Trophoblast cell (in vitro differentiated cells and primary cell): ENCODE data around the gene TNS1.
A peak's percentile ranks its signal among the peaks of the same experiment; 100 is the strongest.

ENCODE experiments used
- DNase-seq, 2 donors: peaks; one replicate each; pipeline ENCODE4 v3.0.0-alpha.2; 2016
- H2AFZ ChIP-seq: 2 replicates; pipeline ENCODE4 v1.6.1; 2013; ENCODE audit warnings: low read length, moderate library complexity, mild to moderate bottlenecking; ENCODE audit not compliant: insufficient read depth, poor library complexity
- H2AK5ac ChIP-seq: 2 replicates; pipeline ENCODE4 v1.6.1; 2013; ENCODE audit warnings: mild to moderate bottlenecking, low read length
- H2BK120ac ChIP-seq: 2 replicates; pipeline ENCODE4 v1.6.1; 2013; ENCODE audit warnings: low read length, mild to moderate bottlenecking, moderate library complexity; ENCODE audit not compliant: insufficient read depth, poor library complexity
- H2BK12ac ChIP-seq: 2 replicates; pipeline ENCODE4 v1.6.1; 2013; ENCODE audit warnings: mild to moderate bottlenecking, low read length, moderate library complexity
- H2BK5ac ChIP-seq: 2 replicates; pipeline ENCODE4 v1.6.1; 2013; ENCODE audit warnings: low read length, low read depth, moderate library complexity, mild to moderate bottlenecking; ENCODE audit not compliant: poor library complexity
- H3K14ac ChIP-seq: 2 replicates; pipeline ENCODE4 v1.6.1; 2013; ENCODE audit warnings: mild to moderate bottlenecking, low read length
- H3K18ac ChIP-seq: 2 replicates; pipeline ENCODE4 v1.6.1; 2013; ENCODE audit warnings: mild to moderate bottlenecking, low read length
- H3K23ac ChIP-seq: 2 replicates; pipeline ENCODE4 v1.6.1; 2013; ENCODE audit warnings: low read length
- H3K27ac ChIP-seq: 2 replicates; pipeline ENCODE4 v1.5.1; 2013; ENCODE audit warnings: low read depth, mild to moderate bottlenecking, inconsistent platforms, low read length, moderate library complexity
- H3K27me3 ChIP-seq: 2 replicates; pipeline ENCODE4 v1.6.1; 2013; ENCODE audit warnings: inconsistent platforms, mild to moderate bottlenecking, low read length, moderate library complexity; ENCODE audit not compliant: insufficient read depth
- H3K36me3 ChIP-seq, 2 experiments: 1 replicate in 1 of 2; 2 replicates in 1 of 2; pipeline ENCODE4 v1.6.1; 2013; ENCODE audit warnings: low read length in 2 of 2, mild to moderate bottlenecking in 2 of 2, moderate library complexity in 1 of 2; ENCODE audit not compliant: insufficient read depth in 2 of 2, control insufficient read depth in 1 of 2
- H3K4ac ChIP-seq: 2 replicates; pipeline ENCODE4 v1.6.1; 2013; ENCODE audit warnings: low read depth, mild to moderate bottlenecking, low read length, moderate library complexity
- H3K4me1 ChIP-seq, 2 experiments: 1 replicate in 1 of 2; 2 replicates in 1 of 2; pipeline ENCODE4 v1.6.1; 2013; ENCODE audit warnings: low read length in 2 of 2, mild to moderate bottlenecking in 2 of 2, moderate library complexity in 1 of 2; ENCODE audit not compliant: insufficient read depth in 2 of 2, control insufficient read depth in 1 of 2
- H3K4me2 ChIP-seq: 2 replicates; pipeline ENCODE4 v1.6.1; 2013; ENCODE audit warnings: inconsistent platforms, mild to moderate bottlenecking, low read length, moderate library complexity
- H3K4me3 ChIP-seq: 2 replicates; pipeline ENCODE4 v1.5.1; 2013; ENCODE audit warnings: mild to moderate bottlenecking, low read depth, low read length, inconsistent platforms
- H3K79me1 ChIP-seq: one replicate; pipeline ENCODE4 v1.6.1; 2013; ENCODE audit warnings: low read length
- H3K79me2 ChIP-seq: 2 replicates; pipeline ENCODE4 v1.6.1; 2013; ENCODE audit warnings: low read length, mild to moderate bottlenecking; ENCODE audit not compliant: control insufficient read depth, insufficient read depth, poor library complexity
- H3K9ac ChIP-seq: 2 replicates; pipeline ENCODE4 v1.6.1; 2013; ENCODE audit warnings: mild to moderate bottlenecking, low read length
- H3K9me3 ChIP-seq: 2 replicates; pipeline ENCODE4 v1.6.1; 2013; ENCODE audit warnings: low read depth, mild to moderate bottlenecking, control low read depth, inconsistent platforms, low read length; ENCODE audit not compliant: insufficient read depth
- H4K12ac ChIP-seq: 2 replicates; pipeline ENCODE4 v1.6.1; 2013; ENCODE audit warnings: low read depth, mild to moderate bottlenecking, low read length, moderate library complexity
- H4K8ac ChIP-seq: 2 replicates; pipeline ENCODE4 v1.6.1; 2013; ENCODE audit warnings: low read depth, mild to moderate bottlenecking, low read length, moderate library complexity
- H4K91ac ChIP-seq: one replicate; pipeline ENCODE4 v1.6.1; 2013; ENCODE audit warnings: low read depth, mild to moderate bottlenecking, low read length, moderate library complexity
- WGBS: extraction: QIAGEN DNeasy Blood & Tissue Kit; methylation state at CpG from one replicate; pipeline ENCODE4 v1.1.7; 2013; ENCODE audit warnings: missing lambda C conversion rate; ENCODE audit not compliant: insufficient read length, insufficient coverage; ENCODE audit errors: extremely low coverage; 5-methylcytosine and 5-hydroxymethylcytosine counted together

TNS1 gene

GRCh38 chr2:217926801-217927200 lies 76.0 kb downstream of the TNS1 start:
- H3K23ac ChIP-seq, result no peak overlapping the region
- no peak overlapping the region for H3K4me3 ChIP-seq
- no peak overlapping the region for H2BK12ac ChIP-seq
- H3K14ac ChIP-seq, result no peak overlapping the region
- no peaks in the 10 kb centered on the region for H3K27me3 ChIP-seq
- H2BK120ac ChIP-seq, result no peak overlapping the region
- H2AK5ac ChIP-seq, result no peak overlapping the region
- no peak overlapping the region for H3K18ac ChIP-seq
- H3K79me2 ChIP-seq, result no peaks in the 10 kb centered on the region
- no peaks in the 10 kb centered on the region for H3K36me3 ChIP-seq
- H2BK5ac ChIP-seq, result no peak overlapping the region
- no peaks in the 10 kb centered on the region for H3K79me1 ChIP-seq
- WGBS, result no CpG with 5 or more reads among the region's 2 CpGs
- no peak overlapping the region for H4K12ac ChIP-seq
- H4K8ac ChIP-seq, result no peak overlapping the region
- no peak overlapping the region for H2AFZ ChIP-seq
- no peak overlapping the region for H3K27ac ChIP-seq
- no peak for DNase-seq
- H3K4me1 ChIP-seq, result peaks cover 6 to 22% of the 10 kb centered on the region in 2 experiments
- no peak overlapping the region for H3K4me2 ChIP-seq
- H3K9ac ChIP-seq, result no peak overlapping the region
- peaks cover 2% of the 10 kb centered on the region for H3K9me3 ChIP-seq
- no peak overlapping the region for H4K91ac ChIP-seq
- H3K4ac ChIP-seq, result no peak overlapping the region

GRCh38 chr2:217924346-217924901 lies 78.4 kb downstream of the TNS1 start:
- no peak for DNase-seq
- no peak overlapping the region for H3K23ac ChIP-seq
- H4K12ac ChIP-seq, result no peak overlapping the region
- H3K79me1 ChIP-seq, result peaks cover 4% of the 10 kb centered on the region
- no peak overlapping the region for H4K91ac ChIP-seq
- H3K14ac ChIP-seq, result no peak overlapping the region
- no peak overlapping the region for H3K18ac ChIP-seq
- H3K4me2 ChIP-seq, result no peak overlapping the region
- no peak overlapping the region for H3K9ac ChIP-seq
- no peaks in the 10 kb centered on the region for H3K27me3 ChIP-seq
- H2AK5ac ChIP-seq, result no peak overlapping the region
- H3K4ac ChIP-seq, result no peak overlapping the region
- no peak overlapping the region for H4K8ac ChIP-seq
- H2BK120ac ChIP-seq, result no peak overlapping the region
- H3K4me1 ChIP-seq, result peaks cover 22 to 41% of the 10 kb centered on the region in 2 experiments
- no peak overlapping the region for H3K27ac ChIP-seq
- WGBS, result no CpG with 5 or more reads among the region's 5 CpGs
- no peak overlapping the region for H2BK5ac ChIP-seq
- H2BK12ac ChIP-seq, result no peak overlapping the region
- H3K79me2 ChIP-seq, result no peaks in the 10 kb centered on the region
- no peaks in the 10 kb centered on the region for H3K36me3 ChIP-seq
- no peak overlapping the region for H3K4me3 ChIP-seq
- no peak overlapping the region for H2AFZ ChIP-seq
- peaks cover 2% of the 10 kb centered on the region for H3K9me3 ChIP-seq

- Histone ChIP-seq H3K4me2 (no peak overlapping the region), H2BK120ac (no peak overlapping the region), H4K8ac (no peak overlapping the region), H3K14ac (no peak overlapping the region), H3K27me3 (no peaks in the 10 kb centered on the region), H3K36me3 (no peaks in the 10 kb centered on the region), H2AK5ac (no peak overlapping the region), H2BK12ac (no peak overlapping the region), H2BK5ac (no peak overlapping the region), H3K4ac (no peak overlapping the region), H3K23ac (no peak overlapping the region), H3K79me2 (no peaks in the 10 kb centered on the region), H3K4me1 (peaks cover 22 to 42% of the 10 kb centered on the region in 2 experiments), H2AFZ (no peak overlapping the region), H3K18ac (no peak overlapping the region), H3K79me1 (peaks cover 6% of the 10 kb centered on the region), H4K12ac (no peak overlapping the region), H3K9ac (no peak overlapping the region), H3K4me3 (no peak overlapping the region), H3K9me3 (peaks cover 2% of the 10 kb centered on the region), H4K91ac (peak overlapping the region; percentile 21), H3K27ac (no peak overlapping the region)
- no CpG with 5 or more reads among the region's 8 CpGs for WGBS
- no peak for DNase-seq
These were observed 79.6 kb downstream of the TNS1 start for GRCh38 chr2:217923007-217923686.

- H2BK5ac ChIP-seq, result no peak overlapping the region
These were observed 80.4 kb downstream of the TNS1 start for GRCh38 chr2:217922101-217923006.

More at GRCh38 chr2:217922101-217923006, 80.4 kb downstream of the TNS1 start:
- DNase-seq, result no peak
- no peak overlapping the region for H4K8ac ChIP-seq
- no peak overlapping the region for H4K12ac ChIP-seq
- no peak overlapping the region for H3K4me2 ChIP-seq
- H2BK12ac ChIP-seq, result peak overlapping the region; percentile 23
- no peak overlapping the region for H3K27ac ChIP-seq
- H3K4me1 ChIP-seq, result peaks cover 22 to 39% of the 10 kb centered on the region in 2 experiments
- H3K18ac ChIP-seq, result no peak overlapping the region
- no peak overlapping the region for H3K9ac ChIP-seq
- no peaks in the 10 kb centered on the region for H3K79me2 ChIP-seq
- no peak overlapping the region for H3K4ac ChIP-seq
- peak overlapping the region; percentile 22 for H3K14ac ChIP-seq
- H3K23ac ChIP-seq, result no peak overlapping the region
- no peak overlapping the region for H2BK120ac ChIP-seq
- H4K91ac ChIP-seq, result peak overlapping the region; percentile 42
- H2AFZ ChIP-seq, result peak overlapping the region; percentile 10
- no peaks in the 10 kb centered on the region for H3K27me3 ChIP-seq
- H3K36me3 ChIP-seq, result no peaks in the 10 kb centered on the region
- peaks cover 6% of the 10 kb centered on the region for H3K79me1 ChIP-seq
- no CpG with 5 or more reads among the region's 19 CpGs for WGBS
- H2AK5ac ChIP-seq, result peak overlapping the region; percentile 49
- no peak overlapping the region for H3K4me3 ChIP-seq
- peaks cover 2% of the 10 kb centered on the region for H3K9me3 ChIP-seq
